OCI-M1 (cell line): ENCODE data around the gene LRRC47.
A peak's percentile ranks its signal among the peaks of the same experiment; 100 is the strongest.
"Not testable (repeated sequence)": the region's sequence is repeated elsewhere in the genome, so short reads cannot be mapped to it uniquely, and the experiment has no call there.

Source experiments
- DNase-seq: peaks from one replicate; lab custom pipeline; 2025; lab: John Stamatoyannopoulos, UW

LRRC47 gene

DNA sequence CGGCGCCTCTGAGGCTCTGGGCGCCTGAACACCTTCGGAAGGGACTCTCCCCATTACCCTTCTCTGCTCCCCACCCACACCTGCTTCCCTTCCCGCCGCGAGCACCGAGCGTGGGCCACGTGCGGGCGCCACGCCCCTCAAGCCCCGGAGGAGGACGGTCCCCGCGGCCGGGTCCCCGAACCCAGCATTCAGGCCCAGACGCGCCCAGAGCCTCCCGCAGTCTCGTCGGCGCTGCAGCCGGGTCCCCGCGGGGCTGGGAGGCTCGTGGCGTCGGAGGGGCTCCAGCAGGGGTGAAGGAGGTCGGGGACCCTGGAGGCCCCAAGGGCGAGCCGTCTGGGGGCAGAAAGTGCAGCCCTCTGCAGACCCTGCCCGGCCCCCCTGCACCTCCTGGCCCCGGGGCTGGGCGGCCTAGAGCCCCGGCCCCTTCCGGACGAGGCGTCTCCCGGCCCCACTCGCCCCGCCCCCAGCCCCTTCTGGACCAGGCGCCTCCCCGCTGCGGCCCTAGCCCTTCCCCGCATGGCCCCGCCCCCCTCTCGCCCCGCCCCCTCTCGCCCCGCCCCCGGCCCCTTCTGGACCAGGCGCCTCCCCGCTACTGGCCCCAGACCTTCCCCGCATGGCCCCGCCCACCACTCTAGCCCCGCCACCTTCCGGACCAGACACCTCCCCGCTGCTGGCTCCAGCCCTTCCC is 24.1 kb downstream of the LRRC47 start:
- peak; percentile 93 for DNase-seq

DNA sequence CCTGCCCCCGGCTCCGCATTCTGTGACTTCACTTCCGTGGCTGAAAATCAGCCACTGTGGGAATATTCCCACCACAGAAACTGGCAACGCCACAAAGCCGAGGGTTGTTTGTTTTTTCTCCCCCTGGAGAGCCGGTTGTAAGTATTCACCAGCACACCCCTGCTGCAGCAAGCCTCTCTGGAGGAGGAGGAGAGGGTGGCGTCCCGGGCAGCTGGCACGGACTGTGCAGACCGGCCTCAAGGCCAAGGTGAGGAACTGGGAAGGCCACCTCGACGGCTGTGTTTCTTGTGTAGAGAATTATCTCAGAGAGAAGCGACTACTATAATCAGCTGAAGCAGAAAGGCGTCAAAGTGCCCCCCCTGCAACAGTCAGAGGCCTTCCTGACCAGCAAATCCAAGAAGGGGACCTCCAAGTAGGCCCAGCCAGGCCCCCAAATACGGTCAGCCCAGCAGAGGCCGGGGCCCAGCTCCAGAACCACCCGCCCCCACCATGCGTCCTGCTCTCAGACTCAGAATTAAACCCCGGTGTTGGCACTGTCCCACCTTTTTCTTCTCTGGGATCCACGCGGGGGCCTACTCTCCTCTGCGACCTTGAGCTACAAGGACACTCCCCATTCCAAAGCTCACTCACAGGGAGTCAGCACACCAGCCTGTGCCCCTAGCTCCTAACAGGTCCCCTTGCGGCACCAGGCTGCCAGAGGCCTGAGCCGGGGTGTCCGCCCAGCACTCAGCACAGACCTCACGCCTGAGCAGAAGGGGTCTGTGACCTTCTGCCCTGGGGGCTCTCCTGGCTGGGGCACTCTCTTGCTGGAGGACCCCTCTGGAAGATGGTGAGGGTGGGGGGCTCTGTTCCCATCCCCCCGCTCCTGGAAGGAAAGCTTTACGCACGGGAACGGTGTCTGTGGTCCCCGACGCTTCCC is 24.9 kb downstream of the LRRC47 start:
- no peak for DNase-seq

DNA sequence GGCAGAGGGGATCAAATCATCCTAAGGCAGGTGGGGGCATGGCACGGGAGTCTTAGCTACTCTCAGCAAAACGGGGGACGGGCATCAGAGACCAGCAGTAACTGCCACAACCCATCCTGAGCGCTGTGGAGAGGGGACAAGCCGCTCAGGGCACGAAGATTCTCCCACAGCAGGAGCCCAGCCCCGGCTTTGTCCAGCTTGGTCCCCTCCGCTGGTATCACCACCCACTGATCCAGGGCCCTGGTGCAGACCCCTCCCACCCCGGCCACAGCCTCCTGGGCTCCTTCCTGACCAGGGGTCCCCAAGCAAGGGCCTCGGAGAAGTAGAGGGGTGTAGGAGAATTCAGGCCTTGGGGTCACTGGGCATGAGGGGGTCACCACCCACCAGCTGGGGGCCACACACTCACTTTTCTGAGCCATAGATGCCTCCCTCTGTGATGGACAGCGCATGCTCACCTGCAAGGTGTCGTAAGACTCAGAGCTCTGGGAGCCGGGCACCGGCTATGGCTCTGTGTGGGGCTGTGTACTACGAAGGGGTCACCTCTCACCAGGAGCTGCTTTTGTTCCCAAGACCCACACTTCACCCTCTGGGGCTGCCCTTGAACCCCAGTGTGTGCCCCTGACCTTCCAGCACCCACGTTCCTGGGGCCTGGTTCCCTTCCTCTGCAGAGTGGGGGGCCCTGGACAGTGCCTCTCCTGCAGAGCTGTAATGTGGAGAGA is 26.1 kb downstream of the LRRC47 start:
- DNase-seq = no peak

DNA sequence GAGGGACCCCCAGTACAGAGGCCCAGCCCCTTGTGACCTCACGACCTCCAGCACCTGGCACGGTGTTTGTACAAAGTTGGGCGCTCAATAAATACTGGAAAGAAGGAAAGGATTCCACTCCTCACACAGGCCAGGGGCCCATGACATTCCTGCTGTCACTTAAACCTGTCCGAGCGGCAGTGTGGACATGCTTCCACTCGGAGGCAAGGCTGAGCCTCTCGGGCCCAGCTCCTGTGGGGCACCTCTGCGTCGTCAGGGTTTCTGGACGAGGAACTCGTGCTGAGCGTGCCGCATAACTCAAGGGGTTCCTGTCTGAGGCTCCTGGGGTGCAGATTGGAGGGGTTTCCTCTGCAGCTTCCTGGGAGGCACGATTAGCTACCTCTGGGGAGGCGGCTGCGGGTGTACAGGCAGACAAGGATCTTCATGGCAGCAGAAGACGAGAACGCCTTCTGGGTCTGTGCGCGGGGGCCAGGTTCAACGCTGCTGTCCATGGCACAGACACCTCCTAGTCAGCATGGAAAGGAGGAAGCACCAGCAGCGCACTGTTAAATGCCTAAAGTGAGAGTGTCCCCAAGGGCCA is 27.4 kb downstream of the LRRC47 start:
- DNase-seq = no peak

DNA sequence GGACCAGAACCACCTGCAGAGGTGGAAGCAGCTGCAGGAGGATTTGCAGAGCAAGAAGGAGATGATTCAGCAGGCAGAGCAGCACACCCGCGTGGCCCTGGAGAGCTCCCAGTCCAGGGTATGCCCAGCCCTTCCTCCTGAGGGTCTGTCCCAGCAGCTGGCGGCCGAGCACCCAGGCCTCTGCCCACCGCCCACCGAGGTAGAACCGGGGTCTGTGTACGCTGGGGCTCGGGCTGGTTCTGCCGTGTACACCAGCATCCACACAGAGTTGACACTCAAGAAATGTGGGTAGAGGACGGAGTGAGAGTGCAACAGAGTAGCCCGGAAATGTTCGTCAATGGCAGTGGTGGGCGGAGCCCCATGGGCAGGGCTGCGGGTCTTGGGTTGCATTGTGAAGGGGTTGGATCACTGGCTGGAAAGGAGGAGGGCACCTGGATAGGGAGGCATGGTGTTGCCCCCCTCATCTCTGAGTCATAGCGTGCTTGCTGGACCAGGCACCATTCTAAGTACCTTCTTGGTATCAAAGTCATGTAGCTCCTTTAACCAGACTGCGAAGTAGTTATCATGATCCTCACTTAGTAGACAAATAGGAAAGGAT is 28.9 kb downstream of the LRRC47 start:
- DNase-seq = no peak

DNA sequence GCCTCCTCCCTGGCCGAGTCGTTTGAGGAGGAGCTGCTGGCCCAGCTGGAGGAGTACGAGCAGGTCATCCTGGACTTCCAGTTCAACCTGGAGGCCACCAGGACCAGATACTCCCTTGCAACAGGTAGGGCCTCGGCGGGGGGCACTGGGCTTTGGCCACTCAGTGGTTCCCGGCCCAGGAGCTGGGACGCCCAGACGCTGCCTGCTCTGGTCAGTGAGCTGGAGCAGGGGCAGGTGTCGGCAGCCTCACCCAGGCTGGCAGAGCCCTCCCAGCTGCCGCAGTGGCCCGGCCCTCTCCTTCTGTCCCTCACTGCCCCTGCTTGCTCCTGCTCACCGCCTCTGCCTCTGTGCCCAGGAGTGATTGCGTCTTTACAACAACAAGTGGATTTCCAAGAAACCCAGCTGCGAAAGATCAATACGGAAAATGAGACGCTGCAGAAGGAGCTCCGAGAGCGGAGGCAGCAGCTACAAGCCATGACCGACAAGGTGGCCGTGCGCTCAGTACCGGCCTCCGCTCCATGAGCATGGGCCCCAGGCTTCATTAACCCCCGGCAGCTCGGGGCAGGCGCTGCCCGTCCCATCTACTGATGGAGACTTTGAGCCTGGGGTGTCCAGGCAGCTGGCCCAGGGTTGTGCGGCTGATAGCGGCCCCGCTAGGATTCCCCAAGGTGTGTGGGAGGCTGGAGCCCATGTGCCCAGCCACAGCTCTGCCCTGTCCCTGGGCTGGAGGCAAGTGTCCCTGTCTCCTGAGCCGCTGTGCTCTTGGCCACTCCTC is 32.8 kb downstream of the LRRC47 start:
- DNase-seq = no peak

DNA sequence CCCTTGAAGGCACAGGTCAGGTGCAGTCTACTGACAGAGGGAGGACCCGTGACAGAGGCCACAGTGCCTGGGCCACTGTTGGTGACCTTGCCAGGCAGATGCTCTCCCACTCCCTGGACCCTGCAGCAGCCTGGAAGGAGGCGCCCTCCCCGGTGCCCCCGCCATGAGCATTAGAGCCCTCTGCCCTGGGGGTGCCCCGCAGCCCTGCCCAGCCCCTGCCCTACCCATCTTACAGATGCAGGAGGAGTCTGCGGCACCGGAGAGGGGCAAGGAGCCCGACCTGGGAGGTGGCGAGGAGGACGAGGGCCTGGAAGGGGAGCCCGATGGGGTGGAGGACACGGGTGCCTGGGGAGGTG is 33.4 kb downstream of the LRRC47 start:
- no peak for DNase-seq

DNA sequence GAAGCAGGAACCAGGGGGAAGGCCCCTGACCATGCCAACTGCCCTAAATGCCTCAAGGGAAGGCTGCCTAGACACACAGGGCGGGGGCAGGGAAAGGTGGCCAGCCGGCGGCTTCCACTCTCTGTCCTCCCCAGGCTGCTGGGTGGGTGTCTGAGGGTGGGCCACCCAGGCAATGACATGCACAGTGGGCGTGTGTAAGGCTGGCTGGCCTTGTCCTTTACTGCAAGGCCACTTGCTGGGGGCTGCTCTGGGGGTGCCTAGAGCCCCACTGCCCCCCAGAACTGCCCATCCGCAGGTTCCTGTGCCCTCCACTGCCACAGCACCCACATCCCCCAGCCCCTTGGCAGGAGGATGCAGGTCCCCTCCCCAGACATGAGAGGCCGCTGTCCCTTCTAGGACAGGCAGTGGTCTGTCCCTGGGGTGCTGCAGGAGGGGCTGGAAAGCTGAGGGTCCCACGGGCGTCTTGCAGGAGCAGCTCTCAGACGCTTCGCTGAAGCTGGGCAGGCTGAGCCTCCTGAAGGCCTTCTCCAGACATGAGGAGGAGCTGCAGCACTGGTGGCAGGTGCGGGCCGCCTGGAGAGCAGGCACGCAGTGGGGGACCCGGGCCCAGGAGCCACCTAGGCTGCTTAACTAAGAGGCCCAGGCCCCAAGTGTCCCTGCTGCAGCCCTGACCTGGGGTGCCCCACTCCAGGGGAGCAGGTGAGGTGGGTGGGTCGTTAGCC is 34.0 kb downstream of the LRRC47 start:
- DNase-seq = no peak

DNA sequence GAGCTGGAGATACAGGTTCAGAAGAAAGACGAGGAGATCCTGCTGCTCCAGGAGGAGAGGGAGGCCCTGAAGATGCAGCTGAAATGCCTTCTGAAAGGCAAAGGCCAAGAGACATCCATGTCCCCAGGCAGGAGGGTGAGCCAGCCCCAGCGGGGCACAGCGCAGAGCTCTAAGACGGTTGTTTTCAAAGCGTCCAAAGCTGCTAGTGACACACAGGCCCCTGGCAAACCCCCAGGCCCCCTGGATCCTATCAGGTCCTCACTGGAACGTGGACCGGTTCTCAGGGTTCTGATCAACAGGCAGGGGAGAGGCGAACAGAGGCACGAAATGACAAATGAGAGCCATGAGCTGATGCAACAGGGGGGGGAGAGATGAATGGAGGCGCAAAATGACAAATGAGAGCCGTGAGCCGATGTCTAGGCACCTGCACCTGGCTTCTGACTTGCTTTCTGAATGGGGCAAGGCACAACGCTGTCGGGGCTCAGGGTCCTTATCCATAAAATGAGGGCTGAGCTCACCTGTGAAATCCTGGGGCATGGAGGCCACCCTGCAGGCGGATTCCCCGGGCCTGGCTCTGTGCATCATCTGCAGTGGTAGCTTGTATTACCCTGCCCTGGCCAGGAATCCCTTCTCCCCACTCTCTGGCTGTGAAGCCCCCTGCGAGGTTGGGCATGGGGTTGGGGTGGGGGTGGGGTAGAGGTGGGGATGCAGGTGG is 34.8 kb downstream of the LRRC47 start:
- no peak for DNase-seq

DNA sequence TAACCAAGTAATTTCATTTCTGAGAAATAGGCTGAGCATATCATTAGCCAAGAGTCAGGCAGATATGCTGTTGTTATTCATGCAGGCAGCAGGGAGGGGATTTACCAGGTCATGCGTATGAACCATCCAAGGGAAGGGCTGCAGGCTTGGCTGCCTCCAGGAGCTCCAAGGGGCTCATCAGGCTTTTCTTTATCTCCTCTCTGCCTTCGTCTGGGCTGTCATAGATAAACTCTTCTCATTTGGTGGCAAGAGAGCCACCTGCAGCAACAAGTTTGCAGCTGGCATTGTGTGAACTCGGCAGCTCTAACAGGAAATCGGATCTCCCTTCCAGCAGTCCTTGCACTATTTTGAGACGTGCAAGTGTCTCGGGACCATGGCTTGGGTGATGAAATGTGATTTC is 36.5 kb downstream of the LRRC47 start:
- DNase-seq = peak; percentile 13

DNA sequence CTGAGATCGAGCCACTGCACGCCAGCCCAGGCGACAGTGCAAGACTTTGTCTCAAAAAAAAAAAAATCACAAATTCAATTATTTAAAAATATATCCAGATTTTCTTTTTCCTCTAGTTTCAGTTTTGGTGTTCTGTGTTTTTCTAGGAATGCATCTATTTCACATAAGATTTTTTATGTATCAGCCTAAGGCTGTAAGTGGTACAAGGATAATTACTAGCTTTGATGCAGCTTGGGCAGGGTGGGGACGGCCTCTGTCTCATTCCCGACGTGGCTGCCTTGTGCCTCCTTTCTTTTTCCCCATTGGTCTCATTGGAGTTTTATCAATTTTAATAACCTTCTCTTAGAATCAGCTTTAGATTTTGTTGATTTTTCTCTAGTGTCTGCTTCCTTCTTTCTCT is 37.1 kb downstream of the LRRC47 start:
- DNase-seq = no peak

DNA sequence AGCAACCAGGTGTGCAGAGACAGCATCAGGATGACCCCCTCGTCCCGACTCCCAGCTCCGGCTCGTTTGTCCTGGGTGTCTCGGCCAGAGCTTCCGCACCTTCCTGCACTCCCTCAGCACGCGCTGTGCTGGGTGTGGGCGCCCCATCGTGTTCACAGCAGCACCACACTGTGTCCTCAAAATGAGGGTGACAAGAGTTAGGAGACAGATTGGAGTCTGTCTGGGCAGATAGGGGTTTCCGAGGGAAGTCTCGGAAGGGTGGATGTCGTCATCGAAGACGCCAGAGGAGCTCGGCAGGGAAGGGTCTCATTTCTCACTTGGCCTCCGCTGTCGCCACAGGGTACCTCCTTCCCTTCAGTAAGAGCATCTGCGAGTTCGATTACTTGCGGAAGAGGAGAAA is 39.9 kb downstream of the LRRC47 start:
- DNase-seq = no peak

DNA sequence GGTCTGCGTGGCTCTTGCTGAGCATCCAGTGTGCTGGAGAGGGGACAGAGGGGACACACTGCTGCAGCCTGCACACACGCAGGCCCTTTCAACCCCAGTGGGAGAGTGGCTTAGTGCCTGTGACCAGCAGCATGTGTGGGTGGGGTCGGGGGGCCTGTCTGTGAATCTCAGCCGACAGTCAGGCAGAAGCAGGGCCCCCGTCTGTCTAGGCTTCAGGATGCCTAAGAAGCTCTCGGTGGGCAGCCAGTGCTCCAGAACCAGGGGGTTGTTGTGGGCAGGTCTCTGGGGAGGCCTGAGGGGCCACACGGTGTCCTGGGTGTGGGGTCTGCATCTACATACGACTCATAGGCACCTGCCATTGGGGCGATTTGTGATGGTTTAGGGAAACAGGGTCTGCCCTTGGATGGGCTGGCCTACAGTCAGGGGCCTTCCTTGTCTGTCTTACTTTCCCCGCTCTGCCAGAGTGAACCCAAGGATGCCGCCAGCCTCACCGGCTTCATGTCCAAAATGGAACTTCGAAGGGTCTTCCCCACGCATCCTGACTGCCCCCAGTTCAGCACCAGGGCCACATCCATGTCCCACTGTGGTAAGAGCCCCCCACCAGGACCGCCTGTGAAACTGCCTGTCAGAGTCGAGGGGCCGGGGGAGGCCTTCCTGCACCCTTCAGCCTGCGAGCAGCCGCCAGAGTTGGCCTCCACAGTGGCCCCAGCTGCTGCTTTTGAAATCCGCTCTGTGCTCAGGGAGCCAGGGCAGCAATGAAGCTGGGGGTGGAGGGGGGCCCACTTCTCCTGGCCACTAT is 42.4 kb downstream of the LRRC47 start:
- DNase-seq = no peak

DNA sequence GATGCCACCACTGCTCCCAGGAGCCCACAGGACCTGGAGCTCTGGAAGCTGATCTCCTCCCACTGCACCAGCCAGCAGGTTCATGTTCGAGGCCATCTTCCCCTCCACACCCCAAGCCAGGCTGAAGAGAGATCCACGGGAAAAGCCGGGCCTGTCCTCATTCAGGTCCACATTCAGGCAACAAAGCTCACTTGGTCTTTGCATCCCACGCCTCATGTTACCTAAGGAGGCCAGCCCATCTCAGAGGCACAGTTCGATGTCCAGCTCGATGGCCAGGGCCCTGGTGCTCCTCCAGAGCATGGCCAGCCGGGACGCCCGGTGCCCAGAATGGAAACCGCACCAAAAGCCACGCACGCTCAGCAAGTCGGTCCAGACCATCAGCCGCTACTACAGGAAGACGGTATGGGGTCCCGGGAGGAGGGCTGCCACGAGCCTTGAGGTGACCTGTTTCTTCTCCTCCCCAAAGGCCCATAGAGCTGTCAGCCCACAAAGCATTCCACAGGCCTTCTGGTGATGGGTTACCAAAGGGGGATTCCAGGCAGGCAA is 43.8 kb downstream of the LRRC47 start, which contains the start of gene CCDC27:
Gene CCDC27, plus strand, starts transcription at position 51 of the 546 bp plus-strand sequence. Its CDS starts 32 bp downstream, at position 83.
- no peak for DNase-seq

DNA sequence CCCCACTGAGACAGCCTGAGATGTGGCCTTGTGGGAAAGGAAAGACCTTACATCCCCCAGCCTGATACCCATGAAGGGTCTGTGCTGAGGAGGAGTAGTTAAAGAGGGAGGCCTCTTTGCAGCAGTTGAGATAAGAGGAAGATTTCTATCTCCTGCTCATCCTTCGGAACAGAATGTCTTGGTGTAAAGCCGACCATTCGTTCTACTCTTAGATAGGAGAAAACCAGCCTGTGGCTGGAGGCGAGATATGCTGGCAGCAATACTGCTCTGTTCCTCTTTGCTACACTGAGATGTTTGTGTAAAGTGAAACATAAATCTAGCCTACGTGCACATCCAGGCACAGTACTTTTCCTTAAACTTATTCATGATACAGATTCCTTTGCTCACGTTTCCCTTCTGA is 45.6 kb downstream of the LRRC47 start:
- peak; percentile 72 for DNase-seq

DNA sequence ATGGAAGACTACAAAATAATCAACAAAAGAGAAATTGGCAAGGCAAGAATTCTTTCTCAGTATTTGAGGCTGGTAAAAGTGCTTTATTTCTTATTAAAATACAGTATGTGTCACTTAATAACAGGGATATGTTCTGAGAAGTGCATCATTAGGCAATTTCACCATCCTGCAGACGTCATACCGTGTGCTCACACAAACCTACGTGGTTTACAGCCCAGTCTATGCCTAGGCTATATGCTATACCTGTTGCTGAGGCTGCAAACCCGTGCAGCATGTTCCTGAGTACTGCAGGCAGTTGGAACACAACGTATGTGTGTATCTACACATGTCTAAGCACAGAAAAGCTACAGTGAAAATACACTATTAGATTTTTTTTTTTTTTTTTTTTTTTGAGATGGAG is 46.8 kb downstream of the LRRC47 start:
- DNase-seq = no peak

DNA sequence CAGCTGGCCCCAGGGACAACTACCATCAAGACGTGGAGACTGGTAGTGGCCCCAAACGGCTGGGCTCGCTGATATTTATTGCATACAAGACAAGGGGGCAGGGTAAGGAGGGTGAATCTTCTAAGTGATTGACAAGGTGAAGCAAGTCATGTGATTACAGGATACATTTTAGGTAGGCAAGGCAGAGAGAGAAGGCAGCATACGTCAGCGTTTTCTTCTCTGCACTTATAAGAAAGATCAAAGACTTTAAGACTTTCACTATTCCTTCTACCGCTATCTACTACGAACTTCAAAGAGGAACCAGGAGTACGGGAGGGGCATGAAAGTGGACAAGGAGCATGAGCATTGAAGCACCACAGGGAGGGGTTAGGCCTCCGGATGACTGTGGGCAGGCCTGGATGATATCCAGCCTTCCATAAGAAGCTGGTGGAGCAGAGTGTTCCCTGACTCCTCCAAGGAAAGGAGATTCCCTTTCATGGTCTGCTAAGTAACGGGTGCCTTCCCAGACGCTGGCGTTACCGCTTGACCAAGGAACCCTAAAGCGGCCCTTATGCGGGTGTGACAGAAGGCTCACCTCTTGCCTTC is 47.9 kb downstream of the LRRC47 start:
- not testable (repeated sequence) for DNase-seq

DNA sequence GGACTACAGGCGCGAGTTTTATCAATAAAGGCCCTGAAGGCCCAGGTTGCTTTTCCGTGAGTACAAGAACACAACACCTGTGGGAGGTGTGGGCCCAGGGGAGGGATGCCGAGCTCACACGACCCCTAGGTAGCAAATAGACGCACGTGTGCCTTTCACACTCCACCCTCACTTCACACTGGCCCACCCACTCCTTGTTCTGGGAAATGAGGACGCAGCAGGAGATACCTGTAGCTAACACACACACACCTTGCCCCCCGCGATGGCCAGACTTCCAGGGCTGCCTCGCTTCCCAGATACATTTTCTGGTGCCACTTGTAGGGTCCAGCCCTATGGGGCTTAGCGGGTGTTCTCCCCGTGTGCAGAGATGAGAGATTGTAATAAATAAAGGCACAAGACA is 48.4 kb downstream of the LRRC47 start:
- DNase-seq = no peak
